UCSD-AML1 (cell line): Measurements from ENCODE around the gene CAMTA1.

Experiments used
- DNase-seq: peaks from one replicate; lab custom pipeline; 2025; ENCODE audit not compliant: unreplicated experiment; lab: John Stamatoyannopoulos, UW

Gene CAMTA1

GRCh38 chr1:7095343-7095964 is 310.2 kb downstream of the CAMTA1 start:
- DNase-seq: no peak

- DNase-seq: no peak
These were observed 312.8 kb downstream of the CAMTA1 start for GRCh38 chr1:7097938-7098592.

- no peak for DNase-seq
These were observed 313.4 kb downstream of the CAMTA1 start for GRCh38 chr1:7098641-7099040.

GRCh38 chr1:7100479-7100878 is 315.2 kb downstream of the CAMTA1 start:
- no peak for DNase-seq

- DNase-seq: no peak
These were observed 315.9 kb downstream of the CAMTA1 start for GRCh38 chr1:7101187-7101586.

- no peak for DNase-seq
These were observed 318.1 kb downstream of the CAMTA1 start for GRCh38 chr1:7103361-7103782.

- DNase-seq: no peak
These were observed 318.6 kb downstream of the CAMTA1 start for GRCh38 chr1:7103874-7104273.

- DNase-seq: no peak
These were observed 319.1 kb downstream of the CAMTA1 start for GRCh38 chr1:7104339-7104738.

GRCh38 chr1:7105269-7105668 is 320.0 kb downstream of the CAMTA1 start:
- DNase-seq: no peak

- DNase-seq: no peak
These were observed 321.3 kb downstream of the CAMTA1 start for GRCh38 chr1:7106442-7107108.

- no peak for DNase-seq
These were observed 322.0 kb downstream of the CAMTA1 start for GRCh38 chr1:7107109-7107830.

GRCh38 chr1:7108251-7108650 is 323.0 kb downstream of the CAMTA1 start:
- peak; percentile 31 for DNase-seq

- DNase-seq: no peak
These were observed 324.6 kb downstream of the CAMTA1 start for GRCh38 chr1:7109901-7110300.

GRCh38 chr1:7110321-7110720 is 325.1 kb downstream of the CAMTA1 start:
- DNase-seq: no peak

GRCh38 chr1:7111853-7112252 is 326.6 kb downstream of the CAMTA1 start:
- no peak for DNase-seq

- no peak for DNase-seq
These were observed 327.9 kb downstream of the CAMTA1 start for GRCh38 chr1:7113136-7113535.

- no peak for DNase-seq
These were observed 328.6 kb downstream of the CAMTA1 start for GRCh38 chr1:7113822-7114221.

- DNase-seq: no peak
These were observed 330.7 kb downstream of the CAMTA1 start for GRCh38 chr1:7116001-7116400.

- peak; percentile 25 for DNase-seq
These were observed 332.4 kb downstream of the CAMTA1 start for GRCh38 chr1:7117399-7118281.

- DNase-seq: no peak
These were observed 333.9 kb downstream of the CAMTA1 start for GRCh38 chr1:7119156-7119555.
